ENCODE measurements around the gene TULP4.
"Not testable (repeated sequence)": the region's sequence is repeated elsewhere in the genome, so short reads cannot be mapped to it uniquely, and the experiment has no call there.

Gene TULP4

DNA sequence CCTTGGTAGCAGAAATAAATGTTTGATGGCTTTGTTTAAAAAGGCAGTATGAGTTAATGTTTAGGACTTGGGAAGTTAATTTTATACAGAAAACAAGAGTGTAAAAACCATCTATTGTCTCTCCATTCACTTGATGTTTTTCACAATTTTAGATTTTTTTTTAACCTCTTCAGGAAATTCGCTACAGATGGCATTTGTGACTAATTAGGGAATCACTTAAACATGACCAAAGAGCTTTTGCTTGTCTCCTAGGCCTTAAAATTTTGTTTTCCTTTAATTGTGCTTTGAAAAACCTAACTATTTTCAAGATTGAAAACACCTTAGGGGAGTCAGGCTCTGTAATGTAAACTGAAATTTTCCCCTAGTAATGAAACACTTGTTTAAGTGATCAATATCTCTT is 17.3 kb downstream of the TULP4 start:
- DNase-seq, result no peak

DNA sequence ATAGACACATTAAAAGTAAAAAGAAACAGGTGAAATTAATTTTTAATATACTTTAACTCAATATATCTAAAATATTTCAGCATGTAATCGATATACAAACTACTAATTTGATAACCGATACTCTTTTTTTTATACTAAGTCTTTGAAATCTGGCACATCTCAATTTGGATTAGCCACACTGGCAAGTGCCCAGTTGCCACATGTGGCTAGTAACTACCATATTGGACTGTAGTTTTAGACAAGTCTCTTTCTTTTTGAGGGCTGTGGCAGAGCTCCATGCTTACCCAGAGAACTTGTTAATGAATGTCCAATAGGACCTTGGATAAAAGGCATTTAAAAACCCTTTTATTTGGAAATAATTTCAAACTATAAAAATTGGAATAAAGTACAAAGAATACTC is 17.8 kb downstream of the TULP4 start:
- DNase-seq, result no peak

DNA sequence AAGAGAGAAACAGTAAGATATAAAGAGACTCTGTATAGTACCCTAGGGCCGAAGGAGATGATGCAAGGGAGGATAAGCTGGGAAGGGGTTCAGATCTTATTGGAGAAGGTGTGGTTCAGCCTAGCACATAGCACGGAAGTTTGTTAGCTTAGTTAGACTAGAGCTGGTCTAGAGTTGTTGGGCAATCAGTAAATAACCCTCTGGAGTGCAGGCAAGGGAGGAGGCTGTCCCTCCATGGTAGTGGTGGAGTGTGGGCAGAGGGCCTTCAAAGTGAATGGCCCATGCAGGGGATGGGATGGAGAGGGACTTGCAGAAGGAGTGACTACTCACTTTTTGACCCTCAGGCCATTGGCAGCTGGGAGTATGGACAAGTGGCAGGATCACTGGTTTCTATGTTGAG is 20.0 kb downstream of the TULP4 start:
- DNase-seq, result no peak

DNA sequence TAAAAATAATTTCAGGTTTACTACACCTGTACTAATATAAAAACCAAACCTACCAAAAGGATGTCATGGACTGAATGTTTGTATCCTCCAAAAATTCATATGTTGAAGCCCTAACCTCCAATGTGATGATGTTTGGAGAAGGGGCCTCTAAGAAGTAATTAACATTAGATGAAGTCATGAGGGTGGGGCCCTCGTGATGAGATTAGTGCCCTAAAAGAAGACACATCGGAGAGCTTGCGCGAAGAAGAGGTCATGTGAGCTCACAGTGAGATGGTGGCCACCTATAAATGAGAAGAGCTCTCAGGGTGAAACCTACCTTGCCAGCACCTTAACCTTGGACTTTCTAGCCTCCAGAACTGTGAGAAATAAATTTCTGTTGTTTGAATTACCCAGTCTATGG is 20.8 kb downstream of the TULP4 start:
- DNase-seq, result no peak

DNA sequence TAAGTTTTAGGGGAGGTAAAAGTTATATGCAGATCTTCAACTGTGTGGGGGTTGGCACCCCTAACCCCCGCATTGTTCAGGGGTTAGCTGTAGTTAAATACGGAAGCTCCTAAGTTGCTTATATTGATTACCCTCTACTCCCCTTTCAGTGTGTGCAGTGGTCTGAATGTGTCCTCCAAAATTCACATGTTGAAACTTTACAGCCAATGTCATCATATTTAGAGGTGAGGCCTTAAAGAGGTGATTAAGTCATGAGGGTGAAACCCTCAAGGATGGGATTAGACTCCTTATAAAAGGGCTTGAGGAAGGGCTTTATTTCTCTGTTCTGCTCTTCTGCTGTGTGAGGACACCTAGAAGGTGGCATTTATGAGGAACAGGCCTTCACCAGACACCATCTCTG is 22.3 kb downstream of the TULP4 start:
- DNase-seq, result no peak

DNA sequence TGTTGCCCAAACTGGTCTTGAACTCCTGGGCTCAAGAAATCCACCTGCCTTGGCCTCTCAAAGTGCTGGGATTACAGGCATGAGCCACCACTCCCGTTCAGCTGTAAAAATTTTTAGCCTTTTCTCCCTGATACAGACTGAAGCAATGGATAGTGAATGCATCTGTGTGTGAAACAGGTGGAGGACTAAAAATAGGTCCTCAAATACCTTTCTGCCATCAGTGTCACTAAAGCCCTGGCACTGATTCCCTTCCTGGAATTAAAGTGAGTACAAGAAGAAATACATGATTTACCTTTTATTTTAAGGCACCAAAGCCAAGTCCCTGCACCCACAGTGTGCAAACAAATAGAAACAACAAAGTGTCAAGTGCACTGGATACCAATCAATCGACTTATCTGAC is 25.1 kb downstream of the TULP4 start:
- DNase-seq, result no peak

DNA sequence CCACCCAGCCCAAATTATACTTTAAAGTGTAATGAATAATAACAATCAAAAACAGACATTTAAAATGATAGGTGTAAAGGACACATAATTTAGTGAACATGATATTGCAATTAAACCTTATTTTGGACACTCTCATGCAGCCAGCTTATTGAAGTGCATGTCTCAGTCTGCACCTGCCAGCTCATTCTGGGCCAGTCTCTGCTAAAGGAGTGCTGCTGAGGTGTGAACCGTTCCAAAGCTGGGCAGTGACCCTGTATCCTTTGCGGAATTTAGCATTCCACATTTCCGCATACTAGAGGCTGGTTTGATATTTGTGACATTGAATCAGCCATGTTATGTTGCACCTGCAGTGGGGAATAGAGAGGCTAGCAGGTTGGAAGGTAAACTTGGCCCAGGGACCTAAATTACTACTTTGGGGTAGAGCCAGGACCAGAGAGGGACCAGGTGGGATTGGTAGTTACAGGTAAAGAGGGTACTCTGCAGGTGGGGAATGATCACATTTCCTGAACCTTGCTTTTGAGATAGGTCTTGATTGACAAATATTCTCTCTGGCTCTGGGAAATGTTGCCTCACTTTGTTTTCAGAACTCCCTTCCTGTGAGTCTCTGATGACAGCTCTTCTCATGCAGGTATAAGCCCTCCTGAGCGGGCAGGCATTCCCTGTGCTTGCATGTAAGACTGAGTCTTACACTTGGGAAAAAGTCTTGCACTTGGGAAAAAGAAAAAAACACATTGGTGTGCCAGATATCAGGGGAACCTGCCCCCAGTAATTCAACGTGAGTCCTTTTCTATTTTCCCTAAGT is 26.2 kb downstream of the TULP4 start:
- DNase-seq, result no peak

DNA sequence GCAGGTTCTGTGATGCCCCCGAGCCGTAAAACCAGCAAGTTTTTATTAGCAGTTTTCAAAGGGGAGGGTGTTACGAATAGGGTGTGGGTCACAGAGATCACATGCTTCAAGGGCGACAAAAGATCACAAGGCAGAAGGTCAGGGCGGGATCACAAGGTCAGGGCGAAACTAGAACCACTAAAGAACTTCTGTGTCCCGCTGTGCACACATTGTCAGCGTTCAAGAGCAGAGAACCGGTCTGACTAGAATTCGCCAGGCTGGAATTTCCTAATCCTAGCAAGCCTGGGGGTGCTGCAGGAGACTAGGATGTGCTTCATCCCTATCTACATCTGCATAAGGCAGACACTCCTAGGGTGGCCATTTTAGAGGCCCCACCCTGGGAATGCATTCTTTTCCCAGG is 26.9 kb downstream of the TULP4 start:
- not testable (repeated sequence) for DNase-seq

DNA sequence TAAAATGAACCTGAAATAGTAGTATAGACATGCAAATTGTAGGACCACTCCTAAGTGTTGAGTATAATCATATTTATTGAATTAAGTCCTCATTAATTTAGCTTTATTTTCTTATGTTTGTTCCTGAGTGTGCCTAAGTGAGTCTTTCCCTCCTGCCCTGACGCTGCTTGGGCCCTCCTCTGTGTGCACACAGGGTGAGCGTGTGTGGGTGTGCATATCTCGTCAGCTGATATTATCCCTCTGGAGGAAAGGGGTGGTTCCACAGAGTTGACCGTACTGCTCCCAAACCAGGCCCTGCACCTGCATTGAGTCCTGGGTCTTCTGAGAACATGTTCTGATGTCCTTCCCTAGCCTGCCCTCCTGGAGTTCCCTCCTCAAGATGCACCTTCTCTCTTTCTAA is 28.0 kb downstream of the TULP4 start:
- no peak for DNase-seq

DNA sequence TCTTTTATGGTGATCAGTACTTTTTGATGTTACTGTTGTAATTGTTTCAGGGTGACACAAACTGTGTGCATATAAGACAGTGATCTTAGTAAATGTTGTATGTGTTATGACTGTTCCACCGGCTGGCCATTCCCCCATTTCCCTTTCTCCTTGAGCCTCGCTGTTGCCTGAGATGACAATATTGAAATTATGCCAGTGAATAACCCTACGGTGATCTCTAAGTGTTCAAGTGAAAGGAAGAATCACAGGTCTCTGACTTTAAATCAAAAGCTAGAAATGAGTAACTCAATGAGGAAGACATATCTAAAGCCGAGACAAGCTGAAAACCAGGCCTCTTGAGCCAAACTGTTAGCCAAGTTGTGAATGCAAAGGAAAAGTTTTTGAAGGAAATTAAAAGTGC is 32.3 kb downstream of the TULP4 start:
- no peak for DNase-seq

DNA sequence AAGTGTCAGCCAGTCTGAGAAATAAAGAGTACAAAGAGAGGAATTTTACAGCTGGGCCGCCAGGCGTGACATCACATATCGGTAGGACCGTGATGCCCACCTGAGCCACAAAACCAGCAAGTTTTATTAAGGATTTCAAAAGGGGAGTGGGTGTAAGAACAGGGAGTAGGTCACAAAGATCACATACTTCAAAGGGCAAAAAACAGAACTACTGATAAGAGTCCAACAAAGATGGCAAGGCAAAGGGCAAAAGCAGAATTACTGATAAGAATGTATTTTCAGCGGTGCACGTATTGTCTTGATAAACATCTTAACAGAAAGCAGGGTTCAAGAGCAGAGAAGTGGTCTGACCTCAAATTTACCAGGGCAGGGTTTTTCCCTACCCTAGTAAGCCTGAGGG is 33.2 kb downstream of the TULP4 start:
- not testable (repeated sequence) for DNase-seq

DNA sequence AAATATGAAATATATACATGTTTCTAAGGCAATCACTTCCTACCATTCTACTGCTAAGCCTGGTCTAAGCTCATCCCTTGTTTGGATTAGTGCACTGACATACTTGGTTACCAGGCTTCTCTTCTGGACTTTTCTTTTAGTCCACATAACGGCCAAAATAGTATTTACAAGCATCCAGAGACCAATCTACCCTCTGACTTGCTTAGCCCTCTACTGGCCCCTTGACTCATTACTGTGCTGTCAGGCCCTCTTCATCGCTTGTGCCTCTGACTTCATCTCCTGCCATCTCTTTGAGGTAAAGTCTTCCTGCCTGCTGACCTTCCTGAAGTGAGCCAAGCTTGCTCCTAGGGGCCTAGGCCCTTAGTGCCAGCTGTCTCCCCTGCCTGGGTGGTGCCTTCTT is 35.1 kb downstream of the TULP4 start:
- DNase-seq, result no peak

DNA sequence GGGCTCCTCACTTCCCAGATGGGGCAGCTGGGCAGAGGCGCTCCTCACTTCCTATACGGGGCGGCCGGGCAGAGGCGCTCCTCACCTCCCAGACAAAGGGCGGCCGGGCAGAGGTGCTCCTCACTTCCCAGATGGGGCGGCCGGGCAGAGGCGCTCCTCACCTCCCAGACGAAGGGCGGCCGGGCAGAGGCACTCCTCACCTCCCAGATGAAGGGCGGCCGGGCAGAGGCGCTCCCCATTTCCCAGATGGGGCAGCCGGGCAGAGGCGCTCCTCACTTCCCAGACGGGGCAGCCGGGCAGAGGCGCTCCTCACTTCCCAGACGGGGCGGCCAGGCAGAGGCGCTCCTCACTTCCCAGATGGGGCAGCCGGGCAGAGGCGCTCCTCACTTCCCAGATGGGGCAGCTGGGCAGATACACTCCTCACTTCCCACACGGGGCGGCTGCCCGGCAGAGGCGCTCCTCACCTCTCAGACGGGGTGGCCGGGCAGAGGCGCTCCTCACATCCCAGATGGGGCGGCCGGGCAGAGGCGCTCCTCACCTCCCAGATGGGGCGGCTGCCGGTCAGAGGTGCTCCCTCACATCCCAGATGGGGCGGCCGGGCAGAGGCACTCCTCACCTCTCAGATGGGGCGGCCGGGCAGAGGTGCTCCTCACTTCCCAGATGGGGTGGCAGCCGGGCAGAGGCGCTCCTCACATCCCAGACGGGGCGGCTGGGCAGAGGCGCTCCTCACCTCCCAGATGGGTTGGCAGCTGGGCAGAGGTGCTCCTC is 36.7 kb downstream of the TULP4 start:
- not testable (repeated sequence) for DNase-seq

DNA sequence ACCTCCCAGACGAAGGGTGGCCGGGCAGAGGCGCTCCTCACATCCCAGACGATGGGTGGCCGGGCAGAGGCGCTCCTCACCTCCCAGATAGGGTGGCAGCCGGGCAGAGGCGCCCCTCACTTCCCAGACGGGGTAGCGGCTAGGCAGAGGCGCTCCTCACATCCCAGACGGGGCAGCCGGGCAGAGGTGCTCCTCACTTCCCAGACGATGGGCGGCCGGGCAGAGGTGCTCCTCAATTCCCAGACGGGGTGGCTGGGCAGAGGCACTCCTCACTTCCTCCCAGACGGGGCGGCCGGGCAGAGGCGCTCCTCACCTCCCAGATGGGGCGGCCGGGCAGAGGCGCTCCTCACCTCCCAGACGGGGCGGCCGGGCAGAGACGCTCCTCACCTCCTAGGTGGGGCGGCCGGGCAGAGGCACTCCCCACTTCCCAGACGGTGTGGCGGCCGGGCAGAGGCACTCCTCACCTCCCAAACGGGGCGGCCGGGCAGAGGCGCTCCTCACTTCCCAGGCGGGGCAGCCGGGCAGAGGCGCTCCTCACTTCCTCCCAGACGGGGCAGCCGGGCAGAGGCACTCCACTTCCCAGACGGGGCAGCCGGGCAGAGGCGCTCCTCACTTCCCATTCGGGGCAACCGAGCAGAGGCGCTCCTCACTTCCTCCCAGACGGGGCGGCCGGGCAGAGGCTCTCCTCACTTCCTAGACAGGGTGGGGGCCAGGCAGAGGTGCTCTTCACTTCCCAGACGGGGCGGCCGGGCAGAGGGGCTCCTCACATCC is 37.4 kb downstream of the TULP4 start:
- not testable (repeated sequence) for DNase-seq

DNA sequence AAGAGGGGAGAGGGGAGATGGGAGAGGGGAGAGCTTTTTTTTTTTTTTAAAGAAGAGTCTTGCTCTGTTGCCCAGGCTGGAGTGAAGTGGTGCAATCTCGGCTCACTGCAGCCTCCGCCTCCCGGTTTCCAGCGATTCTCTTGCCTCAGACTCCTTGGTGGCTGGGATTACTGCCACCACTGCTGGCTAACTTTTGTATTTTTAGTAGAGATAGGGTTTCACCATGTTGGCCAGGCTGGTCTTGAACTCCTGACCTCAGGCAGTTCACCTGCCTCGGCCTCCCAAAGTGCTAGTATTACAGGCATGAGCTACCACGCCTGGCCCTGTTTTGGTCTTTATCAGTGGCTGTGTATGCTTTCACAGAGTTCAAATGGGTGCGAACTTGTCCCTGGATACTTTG is 38.5 kb downstream of the TULP4 start:
- not testable (repeated sequence) for DNase-seq

DNA sequence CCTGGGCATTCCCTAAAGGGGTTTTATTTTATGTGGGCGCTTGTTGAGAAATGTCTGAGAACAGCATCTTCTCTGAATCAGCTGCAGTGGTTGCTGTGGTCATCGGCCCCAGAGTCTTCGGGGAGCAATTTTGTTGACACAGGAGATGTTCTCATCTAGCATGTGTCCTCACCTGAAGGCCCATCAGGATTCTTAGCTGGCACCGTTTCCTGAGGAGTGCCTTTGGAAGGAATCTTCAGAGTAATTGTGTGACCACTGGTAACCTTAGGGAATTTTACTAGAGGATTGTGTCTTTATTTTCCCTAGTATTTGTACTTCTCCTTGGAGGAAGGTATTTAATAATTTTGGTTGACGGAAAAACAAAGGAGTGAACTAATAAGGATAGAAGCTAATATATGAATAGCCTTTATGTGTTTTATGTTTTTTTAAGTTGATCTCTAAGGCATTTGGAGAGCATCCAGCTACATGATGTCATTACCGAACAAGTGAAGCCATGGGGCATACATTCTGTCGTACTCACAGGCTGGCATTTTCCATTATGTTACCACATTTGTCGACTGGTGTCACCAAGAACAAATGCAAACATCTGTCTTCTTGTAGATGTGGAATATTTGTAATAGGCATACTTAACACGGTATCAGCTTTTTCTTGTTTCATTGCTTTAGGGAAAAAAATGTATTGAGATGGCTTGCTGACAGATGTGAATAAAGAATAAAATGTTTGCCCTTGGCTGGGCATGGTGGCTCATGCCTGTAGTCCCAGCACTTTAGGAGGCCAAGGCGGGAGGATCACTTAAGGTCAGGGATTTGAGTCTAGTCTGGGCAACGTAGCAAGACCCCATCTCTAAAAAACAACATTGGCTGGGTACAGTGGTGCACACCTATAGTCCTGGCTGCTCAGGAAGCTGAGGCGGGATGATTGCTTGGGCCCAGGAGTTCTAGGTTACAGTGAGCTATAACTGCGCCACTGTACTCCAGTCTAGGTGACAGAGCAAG is 41.9 kb downstream of the TULP4 start:
- no peak for DNase-seq

DNA sequence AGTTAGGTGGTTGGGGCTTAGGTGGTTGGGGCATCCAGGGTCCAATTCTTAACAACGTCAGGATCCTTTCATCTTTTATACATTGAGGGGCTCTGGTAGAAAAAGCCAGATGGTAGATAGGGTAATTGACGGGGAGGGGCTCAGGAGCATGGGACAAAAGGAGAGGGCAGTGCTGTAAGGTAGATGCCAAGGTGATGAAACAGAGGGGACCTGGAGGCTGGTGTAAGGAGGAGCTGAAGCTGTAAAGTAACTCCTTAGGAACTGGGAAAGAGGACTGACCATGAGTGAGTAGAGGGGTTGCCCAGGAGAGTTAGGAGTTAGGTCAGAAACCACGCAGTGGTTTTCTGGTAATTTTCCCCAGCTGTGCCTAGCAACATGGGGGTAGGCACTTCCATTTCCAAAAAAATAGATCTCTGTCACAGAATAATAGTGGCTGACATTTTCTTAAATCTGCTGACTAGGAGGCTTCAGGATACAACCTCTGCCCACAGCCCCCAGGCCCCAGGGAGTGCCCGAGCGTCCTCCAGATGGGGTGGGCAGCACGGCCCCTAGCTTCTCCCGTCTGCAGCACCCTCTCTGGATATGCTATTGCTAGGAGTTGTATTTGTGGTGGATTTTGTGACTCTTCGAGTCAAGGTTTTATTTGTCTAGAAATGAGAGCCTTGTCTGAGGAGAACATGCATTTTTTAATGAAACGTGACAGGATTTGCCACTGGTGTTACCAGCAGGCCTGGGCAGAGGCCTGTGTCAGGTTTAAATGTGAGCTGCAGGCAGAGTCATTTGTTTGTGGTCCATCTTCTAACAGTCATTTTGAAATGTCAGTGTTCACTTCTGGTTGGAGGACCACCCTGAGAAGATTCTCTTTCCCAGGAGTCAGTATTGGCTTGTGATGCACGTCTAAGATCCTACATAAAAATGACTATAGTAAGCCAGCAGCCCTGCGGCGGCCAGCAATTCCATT is 44.6 kb downstream of the TULP4 start:
- no peak for DNase-seq

DNA sequence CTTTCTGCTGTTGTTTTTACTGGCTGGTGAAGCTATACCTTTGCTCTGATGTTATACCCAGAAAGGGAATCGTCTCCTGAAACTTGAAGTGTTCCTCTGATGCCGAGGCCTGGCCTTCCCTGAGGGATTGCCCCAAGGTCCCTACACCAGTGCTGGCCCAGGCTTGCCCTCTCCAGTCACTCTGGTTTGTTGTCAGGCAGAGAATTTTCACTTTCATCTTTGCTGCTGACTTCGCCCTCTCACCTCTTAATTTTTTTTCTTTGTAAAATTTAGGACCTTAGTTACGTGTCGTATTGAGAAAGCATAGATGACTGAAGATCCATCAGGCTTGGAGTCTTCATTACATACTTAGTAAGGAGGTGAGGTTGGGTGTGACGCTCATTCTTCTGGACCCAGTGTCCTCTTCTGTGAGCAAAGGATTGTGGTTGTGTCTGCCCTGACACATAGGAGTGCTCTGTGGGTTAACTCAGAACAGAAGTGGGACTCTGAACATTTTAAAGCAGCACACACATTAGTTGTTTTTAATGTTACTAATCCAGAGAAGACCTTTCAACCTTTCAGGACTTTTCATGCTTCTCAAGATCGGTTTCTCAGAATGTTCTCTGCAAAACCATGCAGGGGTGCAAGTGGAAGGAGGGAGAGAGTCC is 45.4 kb downstream of the TULP4 start:
- no peak for DNase-seq

DNA sequence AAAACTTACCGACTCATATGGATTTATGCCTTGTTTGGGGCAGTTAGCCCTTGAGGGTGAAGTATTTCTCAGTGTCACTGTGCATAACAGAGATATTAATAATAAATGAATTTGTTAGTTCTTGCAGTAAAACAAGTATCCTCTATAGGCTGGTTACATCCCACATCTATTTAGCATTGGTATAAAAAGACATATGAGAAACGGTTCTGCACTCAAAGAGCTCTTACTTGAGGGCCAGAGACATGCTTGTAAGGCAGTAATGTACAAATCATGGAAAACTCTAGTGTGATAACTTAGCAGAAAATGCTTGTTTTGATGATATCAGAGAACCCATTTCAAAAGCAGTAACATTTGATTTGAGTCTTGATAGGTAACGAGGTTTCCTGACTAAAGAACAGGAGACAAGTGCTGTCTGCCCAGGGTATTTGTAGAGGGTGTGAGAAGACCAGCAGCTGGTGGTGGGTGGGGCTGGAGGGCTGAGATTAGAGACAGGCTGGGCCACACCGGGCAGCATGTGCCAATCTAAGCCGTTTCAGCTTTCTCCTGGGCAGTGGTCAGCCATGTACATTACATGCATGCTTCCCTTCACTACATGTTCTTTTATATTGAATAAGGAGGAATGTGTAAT is 46.3 kb downstream of the TULP4 start:
- peak; percentile 57 for DNase-seq

DNA sequence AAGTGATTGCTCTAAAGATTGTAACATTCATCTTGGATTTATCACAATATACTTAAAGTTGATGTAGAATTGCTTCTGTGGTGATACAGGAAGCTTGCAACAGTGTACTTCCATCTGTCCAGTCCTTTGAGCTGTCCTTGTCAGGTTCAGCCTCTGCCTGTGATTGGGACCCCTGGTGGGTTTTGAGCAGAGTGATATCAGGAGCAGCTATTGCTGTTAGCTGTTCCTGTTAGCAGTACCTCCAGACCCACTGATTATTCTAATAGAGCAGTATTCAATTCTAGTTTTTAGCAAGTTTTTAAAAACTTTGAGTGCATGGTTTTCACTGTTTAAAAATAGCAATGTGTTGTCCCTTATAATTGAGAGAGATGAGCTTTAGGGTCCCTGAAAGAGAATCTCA is 48.8 kb downstream of the TULP4 start:
- DNase-seq, result no peak

Data from femur (tissue), 1 donor.